Endodermal cell (in vitro differentiated cells): ENCODE measurements around the gene PYGO2. TPM values are rescaled to one million over a fixed set of nuclear protein-coding genes. Genes with fewer than 3 reads are reported as not detected.

Experiments
- DNase-seq: peaks from one replicate; pipeline ENCODE4 v3.0.0-alpha.2; 2017
- H3K27ac ChIP-seq: 2 replicates; pipeline ENCODE4 v1.5.1; 2013; ENCODE audit warnings: mild to moderate bottlenecking, low read depth, low read length, moderate library complexity
- H3K27me3 ChIP-seq: 2 replicates; pipeline ENCODE4 v1.6.1; 2013; ENCODE audit warnings: mild to moderate bottlenecking, low read length, moderate library complexity; ENCODE audit not compliant: insufficient read depth, control insufficient read depth, poor library complexity, severe bottlenecking
- H3K36me3 ChIP-seq: 2 replicates; pipeline ENCODE4 v1.7.0; 2013; ENCODE audit warnings: mild to moderate bottlenecking, low read length, moderate library complexity; ENCODE audit not compliant: control insufficient read depth, insufficient read depth
- H3K4me1 ChIP-seq: one replicate; pipeline ENCODE4 v1.7.0; 2013; ENCODE audit warnings: low read length; ENCODE audit not compliant: control insufficient read depth, insufficient read depth
- H3K4me3 ChIP-seq: 2 replicates; pipeline ENCODE4 v1.5.1; 2013; ENCODE audit warnings: mild to moderate bottlenecking, low read length, moderate library complexity
- H3K9ac ChIP-seq: 2 replicates; pipeline ENCODE4 v1.6.1; 2013; ENCODE audit warnings: mild to moderate bottlenecking, low read length, moderate library complexity; ENCODE audit not compliant: poor library complexity, severe bottlenecking; ENCODE audit errors: extremely low read depth
- H3K9me3 ChIP-seq: 2 replicates; pipeline ENCODE4 v1.6.1; 2013; ENCODE audit warnings: mild to moderate bottlenecking, low read length, moderate library complexity; ENCODE audit not compliant: control insufficient read depth
- H3K27ac Mint-ChIP-seq: 2 replicates; pipeline ENCODE4 v1.8.0; 2020; ENCODE audit warnings: mixed read lengths
- H3K27me3 Mint-ChIP-seq: 2 replicates; pipeline ENCODE4 v1.8.0; 2021; ENCODE audit warnings: mild to moderate bottlenecking, mixed read lengths; ENCODE audit not compliant: insufficient read depth
- H3K36me3 Mint-ChIP-seq: 2 replicates; pipeline ENCODE4 v1.8.0; 2020; ENCODE audit warnings: low read depth, mixed read lengths
- H3K4me1 Mint-ChIP-seq: 2 replicates; pipeline ENCODE4 v1.8.0; 2020; ENCODE audit warnings: mixed read lengths
- H3K4me3 Mint-ChIP-seq: 2 replicates; pipeline ENCODE4 v1.8.0; 2020; ENCODE audit warnings: mild to moderate bottlenecking, moderate library complexity, mixed read lengths
- H3K9me3 Mint-ChIP-seq: 2 replicates; pipeline ENCODE4 v1.8.0; 2020; ENCODE audit warnings: mild to moderate bottlenecking, mixed read lengths
- CTCF ChIP-seq: fragments of 200-600 bp; sonication (generic); conservative IDR thresholded peaks from 2 replicates; pipeline ENCODE4 v1.5.0; 2021; ENCODE audit warnings: antibody characterized with exemption, mild to moderate bottlenecking
- WGBS, 2 experiments: methylation state at CpG; one replicate each; pipeline versions ENCODE4 v1.1.5 to v1.1.7; 2013; ENCODE audit warnings: missing lambda C conversion rate in 2 of 2, mixed read lengths in 1 of 2; ENCODE audit not compliant: insufficient coverage in 1 of 2, insufficient read length in 1 of 2; 5-methylcytosine and 5-hydroxymethylcytosine counted together
- total RNA-seq, 2 donors: library from RNA; stranded (reverse); fragmentation: NEBNext Ultra II Directional in 1 of 2; extraction: Animal tissue kit (Norgen Biotek cat#: 25700) in 1 of 2; gene quantifications; 2 replicates in 1 of 2; 3 replicates in 1 of 2; pipeline ENCODE4 v1.2.1, GENCODE V29; 2021

The PYGO2 gene
- total RNA-seq, 2 donors from 2014 or later, result 33.4 to 40.4 TPM

DNA sequence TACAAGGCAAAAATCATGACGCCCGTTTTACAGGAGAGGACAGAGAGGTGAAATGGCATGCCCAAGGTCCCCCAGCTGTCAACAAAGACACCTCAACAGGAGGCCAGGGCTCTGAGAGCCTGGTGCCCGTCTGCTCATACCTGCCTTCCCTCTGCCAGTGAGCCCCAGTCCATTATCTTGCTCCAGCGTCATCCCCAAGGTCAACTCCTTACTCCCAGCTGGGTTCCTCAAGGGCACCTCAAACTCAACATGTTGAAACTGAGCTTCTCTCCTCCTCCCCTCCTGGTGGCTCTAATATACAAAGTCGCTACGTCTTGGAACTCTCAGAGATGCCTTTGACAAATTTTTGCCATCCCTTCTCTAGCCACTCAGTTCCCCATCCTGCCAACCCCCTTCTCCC lies 8.9 kb downstream of the PYGO2 start:
- Mint-ChIP-seq H3K36me3 (peaks cover 14% of the 10 kb centered on the region), H3K4me3 (no peak overlapping the region), H3K27me3 (no peaks in the 10 kb centered on the region), H3K9me3 (no peaks in the 10 kb centered on the region), H3K27ac (peak overlapping the region; percentile 35), H3K4me1 (peaks cover 42% of the 10 kb centered on the region)
- peaks cover 19% of the 10 kb centered on the region for H3K4me1 ChIP-seq
- no peak overlapping the region for H3K9ac ChIP-seq
- peaks cover 14% of the 10 kb centered on the region for H3K36me3 ChIP-seq
- WGBS, 2 experiments, result 92 to 93% methylated on average over 6 of the region's 6 CpGs
- H3K27me3 ChIP-seq, result no peaks in the 10 kb centered on the region
- no peak for TF ChIP-seq CTCF
- DNase-seq, result no peak
- no peak overlapping the region for H3K4me3 ChIP-seq
- no peaks in the 10 kb centered on the region for H3K9me3 ChIP-seq
- no peak overlapping the region for H3K27ac ChIP-seq

DNA sequence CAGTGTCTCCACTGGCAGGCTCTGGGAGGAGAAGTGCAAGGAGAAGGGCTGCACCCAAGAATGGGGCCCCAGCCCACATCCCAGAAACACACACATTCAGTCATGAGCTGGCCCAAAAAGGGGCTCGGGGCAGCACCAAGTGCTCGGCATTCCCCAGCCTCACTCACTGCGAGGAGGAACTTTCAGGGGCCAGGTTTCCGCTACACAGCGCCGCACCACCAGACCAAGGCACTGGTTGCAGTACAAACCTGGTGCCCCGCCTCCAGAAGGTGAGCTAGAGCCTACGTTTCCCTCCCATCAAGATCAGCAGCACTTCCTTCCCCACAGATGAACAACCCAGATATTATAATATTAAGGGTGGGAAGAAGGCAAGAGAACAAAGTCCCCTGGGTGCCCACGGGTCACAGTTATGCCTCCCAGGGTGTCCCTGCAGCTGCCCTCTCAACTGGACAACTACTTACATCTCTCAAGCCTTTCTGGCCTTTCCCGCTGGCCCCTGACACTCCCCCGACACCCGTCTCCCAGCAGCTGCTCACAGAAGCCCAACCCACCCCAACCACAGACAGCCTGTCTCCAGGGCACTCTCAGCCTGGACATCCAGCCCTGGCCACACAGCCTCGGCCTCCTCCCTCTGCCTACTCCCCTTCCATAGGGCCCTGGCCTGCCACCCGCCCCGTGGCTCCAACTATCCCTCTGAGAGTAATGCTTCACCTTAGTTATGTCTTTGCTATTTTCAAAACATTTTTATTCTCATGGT lies 9.5 kb downstream of the PYGO2 start:
- no peak for DNase-seq
- H3K9ac ChIP-seq, result no peak overlapping the region
- peak overlapping the region; percentile 38 for H3K27ac ChIP-seq
- 94 to 100% methylated on average over 2 to 14 of the region's 15 CpGs for WGBS, 2 experiments
- no peak overlapping the region for H3K27ac Mint-ChIP-seq
- TF ChIP-seq CTCF, result no peak
- peaks cover 15% of the 10 kb centered on the region for H3K36me3 Mint-ChIP-seq
- H3K27me3 Mint-ChIP-seq, result no peaks in the 10 kb centered on the region
- peaks cover 19% of the 10 kb centered on the region for H3K4me1 ChIP-seq
- H3K9me3 Mint-ChIP-seq, result no peaks in the 10 kb centered on the region
- H3K36me3 ChIP-seq, result peaks cover 15% of the 10 kb centered on the region
- no peaks in the 10 kb centered on the region for H3K27me3 ChIP-seq
- no peak overlapping the region for H3K4me3 ChIP-seq
- peaks cover 36% of the 10 kb centered on the region for H3K4me1 Mint-ChIP-seq
- no peaks in the 10 kb centered on the region for H3K9me3 ChIP-seq
- H3K4me3 Mint-ChIP-seq, result no peak overlapping the region

DNA sequence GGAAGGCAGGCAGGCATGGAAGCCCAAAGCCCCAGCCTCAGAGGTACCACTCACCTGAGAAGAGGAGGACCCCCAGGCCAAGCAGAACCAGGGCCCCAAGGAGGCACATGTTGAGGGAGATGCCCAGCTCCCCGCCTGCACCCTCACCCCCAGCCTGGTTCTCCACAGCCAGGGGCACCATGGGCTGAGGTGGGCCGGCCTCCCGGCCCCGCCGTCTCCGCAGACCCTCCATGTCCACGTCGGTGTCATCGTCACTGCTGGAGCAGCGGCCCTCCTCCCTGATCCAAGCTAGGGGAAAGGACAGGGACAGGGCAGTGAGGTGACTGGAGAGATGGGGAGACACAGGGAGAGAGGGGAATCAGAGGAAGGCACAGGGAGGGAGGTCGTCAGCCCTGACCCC lies 13.5 kb downstream of the PYGO2 start:
- TF ChIP-seq CTCF, result no peak
- no peak overlapping the region for H3K27ac ChIP-seq
- Mint-ChIP-seq H3K4me1 (peaks cover 12% of the 10 kb centered on the region), H3K36me3 (peaks cover 23% of the 10 kb centered on the region), H3K27me3 (no peaks in the 10 kb centered on the region), H3K4me3 (no peak overlapping the region), H3K27ac (no peak overlapping the region), H3K9me3 (no peaks in the 10 kb centered on the region)
- H3K9me3 ChIP-seq, result no peaks in the 10 kb centered on the region
- H3K4me1 ChIP-seq, result no peaks in the 10 kb centered on the region
- peaks cover 20% of the 10 kb centered on the region for H3K36me3 ChIP-seq
- H3K4me3 ChIP-seq, result no peak overlapping the region
- H3K27me3 ChIP-seq, result no peaks in the 10 kb centered on the region
- DNase-seq, result no peak
- 85 to 97% methylated on average over 7 to 11 of the region's 11 CpGs for WGBS, 2 experiments
- no peak overlapping the region for H3K9ac ChIP-seq
